GM18519 (cell line): ENCODE results near the gene KRT4.

Experiments
- ATAC-seq: cut with Tn5 transposase; IDR thresholded peaks from one replicate; pipeline ENCODE4 v1.9.1; 2021; ENCODE audit warnings: mild to moderate bottlenecking, moderate library complexity; ENCODE audit not compliant: unreplicated experiment, low FRiP score

KRT4 gene

GRCh38 chr12:52837413-52837741 is 23.5 kb upstream of the KRT4 start:
- no peak for ATAC-seq

GRCh38 chr12:52836491-52837412 is 22.8 kb upstream of the KRT4 start:
- ATAC-seq, result no peak

GRCh38 chr12:52836042-52836466 is 22.1 kb upstream of the KRT4 start:
- ATAC-seq, result no peak

GRCh38 chr12:52835271-52836041 is 21.5 kb upstream of the KRT4 start:
- no peak for ATAC-seq

DNA sequence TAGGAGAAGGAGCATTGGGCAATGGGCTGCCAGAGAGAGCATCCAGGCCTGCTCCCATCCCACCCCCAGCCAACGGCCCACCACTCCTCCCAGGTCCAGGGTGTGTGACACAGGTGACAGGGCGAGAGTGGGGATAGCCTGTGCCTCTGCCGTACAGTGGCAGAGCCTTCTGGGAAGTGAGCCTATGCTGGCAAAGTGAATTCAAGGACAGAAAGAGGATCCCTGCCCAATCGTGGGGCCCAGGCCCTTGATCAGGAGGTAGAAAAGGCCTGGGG is 20.7 kb upstream of the KRT4 start:
- no peak for ATAC-seq

DNA sequence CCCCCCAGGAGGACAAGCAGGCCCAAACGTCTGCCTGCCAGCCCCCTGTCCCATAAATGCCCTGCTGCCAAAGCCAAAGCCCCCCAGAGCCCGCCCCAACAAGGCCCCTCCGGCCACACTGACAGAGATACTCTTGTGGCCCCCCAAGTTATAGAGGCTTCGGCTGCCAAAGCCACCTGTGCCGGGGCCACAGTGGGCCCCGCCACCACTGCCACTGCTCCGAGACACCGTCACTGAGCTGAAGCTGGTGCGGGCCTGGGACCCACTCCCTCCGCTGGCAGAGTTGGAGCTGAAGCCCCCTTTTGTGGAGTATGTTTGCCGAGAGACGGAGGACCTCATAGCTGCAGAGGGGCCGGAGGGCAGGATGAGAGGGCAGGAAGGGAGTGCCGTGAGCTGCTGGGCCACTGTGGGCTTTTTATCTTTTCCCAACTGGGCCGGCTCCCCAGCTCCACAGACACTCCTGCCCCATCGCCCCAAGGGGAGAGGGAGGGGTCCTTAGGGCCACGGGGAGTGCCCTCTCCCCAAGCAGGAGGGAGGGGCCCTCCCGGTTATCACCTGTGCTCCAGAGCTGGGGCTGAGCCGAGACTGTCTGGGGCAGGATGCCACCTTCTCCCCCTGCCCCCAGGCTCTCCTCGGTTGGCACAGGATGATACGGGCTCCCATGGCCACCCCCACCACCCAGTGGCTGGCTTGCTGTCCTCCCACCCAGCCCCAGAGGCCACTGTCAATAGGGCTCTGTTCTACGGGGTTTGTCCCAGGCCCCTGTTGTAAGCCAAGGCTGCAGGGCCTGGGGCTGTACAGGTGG is 20.2 kb upstream of the KRT4 start, which contains the start of gene KRT79:
KRT79 (minus strand) TSS at position 390 of the 805 bp plus-strand sequence; CDS start at position 339, 51 bp downstream.
- ATAC-seq, result no peak

DNA sequence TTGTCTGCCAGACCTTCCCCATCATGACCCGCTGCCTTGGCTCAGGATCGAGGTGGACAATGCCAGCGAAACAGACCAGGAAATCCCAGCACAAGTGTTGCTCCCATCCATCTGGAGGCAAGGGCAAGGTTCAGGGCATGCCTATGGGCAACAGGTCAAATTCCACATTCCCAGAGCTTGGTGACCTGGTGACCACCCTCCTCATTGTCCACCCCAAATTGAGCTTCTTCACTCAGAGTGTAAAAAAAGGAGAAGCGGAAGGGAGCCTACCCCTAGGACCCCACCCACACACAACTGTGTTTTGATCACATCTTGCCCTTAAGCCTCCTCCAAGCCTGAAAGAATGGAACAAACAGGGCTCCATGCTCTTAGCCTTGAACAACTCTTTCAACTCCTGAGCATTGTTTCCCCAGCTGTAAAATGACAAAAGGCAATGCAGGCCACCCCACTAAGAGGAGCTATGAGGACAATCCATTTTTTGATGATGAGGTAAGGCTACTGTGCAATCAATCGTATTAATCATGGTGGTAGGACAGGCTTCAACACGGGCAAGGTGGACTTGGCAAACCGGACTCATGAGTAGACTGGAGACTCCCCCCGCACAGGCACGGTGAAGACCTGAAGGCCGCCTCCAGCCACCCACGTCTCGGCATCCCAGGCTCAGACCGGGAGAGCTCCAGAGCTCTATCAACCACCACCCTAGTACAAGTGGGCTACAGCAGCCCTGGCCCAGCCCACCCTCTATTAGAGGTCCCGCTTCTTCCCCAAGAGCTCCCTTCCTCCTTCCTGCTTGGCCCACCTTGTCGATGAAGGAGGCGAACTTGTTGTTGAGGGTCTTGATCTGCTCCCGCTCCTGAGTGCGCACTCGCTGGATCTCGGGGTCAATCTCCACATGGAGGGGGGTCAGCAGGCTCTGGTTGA is 19.3 kb upstream of the KRT4 start:
- ATAC-seq, result no peak

DNA sequence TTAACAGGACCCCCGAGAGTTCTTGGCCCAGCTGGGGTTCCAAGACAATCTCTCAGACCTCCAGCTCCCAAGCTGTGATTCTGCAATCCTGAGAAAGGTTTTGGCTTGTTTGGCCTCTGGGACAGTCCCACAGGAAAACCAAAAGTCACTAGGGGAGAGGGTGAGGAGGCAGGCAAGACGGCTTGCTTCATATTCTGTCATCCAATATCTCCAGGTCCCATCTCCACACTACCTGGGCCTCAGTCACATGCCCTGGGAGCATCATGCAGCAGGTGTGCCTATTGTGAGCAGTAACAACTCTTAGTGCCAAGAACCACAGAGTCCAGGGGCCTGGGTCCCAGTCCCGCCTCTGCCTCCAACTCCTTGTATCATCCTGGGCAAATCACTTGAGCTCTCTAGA is 18.5 kb upstream of the KRT4 start:
- no peak for ATAC-seq

GRCh38 chr12:52831251-52831650 is 17.3 kb upstream of the KRT4 start:
- ATAC-seq, result no peak

GRCh38 chr12:52829986-52830770 is 16.3 kb upstream of the KRT4 start:
- no peak for ATAC-seq

- no peak for ATAC-seq
Observed at GRCh38 chr12:52828591-52829021, 14.7 kb upstream of the KRT4 start.

- ATAC-seq, result no peak
Observed at GRCh38 chr12:52828156-52828555, 14.2 kb upstream of the KRT4 start.

DNA sequence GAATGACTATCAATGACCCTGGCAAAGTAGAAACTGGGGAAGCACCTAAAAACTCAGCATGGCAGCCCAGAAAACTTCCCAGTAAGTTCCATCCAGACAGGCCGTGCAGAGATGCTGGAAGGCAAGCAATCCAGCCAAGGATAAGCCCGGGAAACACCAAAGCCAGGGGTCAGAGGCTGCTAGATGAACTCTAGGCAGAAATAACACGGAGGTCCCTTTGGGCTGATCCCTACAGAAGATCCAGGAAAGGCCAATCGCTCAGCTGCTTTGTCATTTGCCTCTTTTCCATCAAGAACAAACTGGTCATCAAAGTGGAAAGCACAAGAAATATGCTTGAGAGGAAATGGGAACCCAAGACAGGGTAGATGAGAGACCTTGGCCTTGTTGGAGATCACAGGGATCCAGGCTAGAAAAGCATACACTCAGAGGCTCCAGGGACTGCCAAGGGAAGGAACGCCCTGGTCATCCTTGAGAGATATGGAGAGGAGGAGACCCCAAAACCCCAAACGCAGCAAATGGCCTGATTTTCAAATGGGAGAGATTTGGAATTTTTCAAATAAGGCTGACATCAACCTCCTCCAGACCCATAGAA is 13.7 kb upstream of the KRT4 start:
- ATAC-seq, result no peak

DNA sequence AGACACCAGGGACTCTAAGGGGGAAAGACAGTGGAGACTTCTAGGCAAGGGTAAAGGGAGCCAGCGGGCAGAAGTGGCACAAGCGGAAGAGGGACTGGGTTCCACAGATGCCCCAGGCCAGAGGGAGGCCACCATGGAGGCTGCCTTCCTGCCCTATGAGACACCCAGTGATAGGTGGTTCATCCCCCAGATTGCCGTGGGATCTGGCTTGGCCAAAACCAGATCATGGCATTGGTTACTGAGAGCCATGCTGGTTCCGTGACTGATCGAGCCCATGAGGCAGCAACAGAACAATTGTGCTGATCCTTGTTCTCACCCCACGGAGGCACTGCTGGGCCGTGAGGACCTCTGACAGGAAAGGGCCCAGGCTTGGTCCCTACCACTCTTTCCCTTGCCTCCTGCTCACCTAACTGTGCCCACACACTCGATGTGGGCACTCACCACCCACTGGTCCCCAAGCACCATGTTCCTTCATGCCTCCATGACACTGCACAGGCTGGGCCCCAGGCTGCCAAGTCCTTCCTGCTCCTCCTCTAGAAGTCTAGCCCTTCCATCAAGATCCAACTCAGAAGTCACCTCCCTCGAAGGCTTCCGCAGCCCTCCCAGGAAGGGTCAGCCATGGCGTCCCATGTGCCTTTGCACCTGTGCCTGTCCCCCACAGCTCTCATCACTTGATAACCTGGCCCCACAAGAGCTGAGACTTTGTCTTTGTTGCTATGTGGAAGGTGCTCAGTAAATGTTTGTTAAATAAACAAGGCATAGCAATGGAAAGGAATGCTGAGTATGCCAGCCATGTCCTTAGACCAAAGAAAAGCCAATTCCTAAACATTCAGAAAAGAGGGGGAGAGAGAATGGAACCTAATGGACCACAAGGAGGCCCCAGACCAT is 12.9 kb upstream of the KRT4 start:
- no peak for ATAC-seq

- ATAC-seq, result no peak
Observed at GRCh38 chr12:52825961-52826360, 12.0 kb upstream of the KRT4 start.

- no peak for ATAC-seq
Observed at GRCh38 chr12:52824741-52825410, 11.0 kb upstream of the KRT4 start.

DNA sequence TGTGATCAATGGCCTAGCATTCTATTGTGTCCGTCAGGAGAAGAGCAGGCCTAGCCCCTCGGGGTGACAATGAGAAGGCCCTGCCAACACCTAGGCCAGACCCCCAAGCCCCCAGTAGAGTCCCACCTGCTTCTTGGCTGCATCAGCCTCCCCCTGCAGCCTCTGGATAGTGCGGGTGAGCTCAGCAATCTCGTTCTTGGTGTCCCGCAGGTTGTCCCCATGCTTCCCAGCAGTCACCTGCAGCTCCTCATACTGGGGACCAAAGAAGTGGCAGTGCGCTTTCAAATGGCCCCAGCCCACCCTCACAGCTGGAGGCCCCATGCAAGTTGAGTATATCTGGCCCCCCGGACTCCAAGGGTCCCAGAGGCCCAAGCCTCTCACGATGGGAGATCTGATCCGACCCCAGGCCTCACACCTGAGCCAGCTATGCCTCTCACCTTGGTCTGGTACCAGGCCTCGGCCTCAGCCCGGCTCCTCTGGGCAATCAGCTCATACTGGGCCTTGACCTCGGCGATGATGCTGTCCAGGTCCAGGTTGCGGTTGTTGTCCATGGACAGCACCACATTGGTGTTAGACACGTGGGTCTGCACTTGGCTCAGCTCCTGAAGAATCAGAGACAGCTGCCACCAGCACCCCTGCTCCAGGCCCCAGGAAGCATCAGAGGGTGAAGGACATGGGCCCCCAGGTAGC is 10.0 kb upstream of the KRT4 start:
- no peak for ATAC-seq
